ENCODE data around the gene RGL1.
"Not testable (repeated sequence)": the region's sequence is repeated elsewhere in the genome, so short reads cannot be mapped to it uniquely, and the experiment has no call there.

Gene RGL1

GRCh38 chr1:183785921-183786320 lies 19.0 kb upstream of the RGL1 start:
- not testable (repeated sequence) for DNase-seq (ENCODE audit: low read depth in 2 of 2)

- no peak for DNase-seq (ENCODE audit: low read depth in 2 of 2)
These were observed 17.2 kb upstream of the RGL1 start for GRCh38 chr1:183787704-183788103.

GRCh38 chr1:183791319-183791718 lies 13.6 kb upstream of the RGL1 start:
- no peak for DNase-seq (ENCODE audit: low read depth in 2 of 2)

GRCh38 chr1:183792300-183792699 lies 12.6 kb upstream of the RGL1 start:
- DNase-seq (ENCODE audit: low read depth in 2 of 2), result no peak

GRCh38 chr1:183794088-183794487 lies 10.8 kb upstream of the RGL1 start:
- no peak for DNase-seq (ENCODE audit: low read depth in 2 of 2)

- no peak for DNase-seq (ENCODE audit: low read depth in 2 of 2)
These were observed 4.5 kb upstream of the RGL1 start for GRCh38 chr1:183800449-183800848.

GRCh38 chr1:183801649-183802048 lies 3.3 kb upstream of the RGL1 start:
- no peak for DNase-seq (ENCODE audit: low read depth in 2 of 2)

GRCh38 chr1:183804387-183804786 lies 533 bp upstream of the RGL1 start:
- DNase-seq (ENCODE audit: low read depth in 2 of 2), result no peak

GRCh38 chr1:183806125-183806524 lies 1.2 kb downstream of the RGL1 start:
- DNase-seq (ENCODE audit: low read depth in 2 of 2), result no peak

GRCh38 chr1:183806675-183807074 lies 1.8 kb downstream of the RGL1 start:
- no peak for DNase-seq (ENCODE audit: low read depth in 2 of 2)

GRCh38 chr1:183807549-183808168 lies 2.7 kb downstream of the RGL1 start:
- no peak for DNase-seq (ENCODE audit: low read depth in 2 of 2)

- no peak for DNase-seq (ENCODE audit: low read depth in 2 of 2)
These were observed 3.5 kb downstream of the RGL1 start for GRCh38 chr1:183808296-183809027.

- DNase-seq (ENCODE audit: low read depth in 2 of 2), result no peak
These were observed 5.2 kb downstream of the RGL1 start for GRCh38 chr1:183810121-183810520.

GRCh38 chr1:183810756-183811544 lies 6.0 kb downstream of the RGL1 start:
- DNase-seq (ENCODE audit: low read depth in 2 of 2), result no peak

GRCh38 chr1:183812128-183812527 lies 7.2 kb downstream of the RGL1 start:
- no peak for DNase-seq (ENCODE audit: low read depth in 2 of 2)

- DNase-seq (ENCODE audit: low read depth in 2 of 2), result no peak
These were observed 8.0 kb downstream of the RGL1 start for GRCh38 chr1:183812686-183813569.

GRCh38 chr1:183814121-183814681 lies 9.3 kb downstream of the RGL1 start:
- no peak for DNase-seq (ENCODE audit: low read depth in 2 of 2)

- DNase-seq (ENCODE audit: low read depth in 2 of 2), result no peak
These were observed 11.2 kb downstream of the RGL1 start for GRCh38 chr1:183816110-183816509.

- DNase-seq (ENCODE audit: low read depth in 2 of 2), result no peak
These were observed 12.8 kb downstream of the RGL1 start for GRCh38 chr1:183817576-183818288.

GRCh38 chr1:183819059-183819458 lies 14.1 kb downstream of the RGL1 start:
- no peak for DNase-seq (ENCODE audit: low read depth in 2 of 2)

Data from stimulated activated CD8-positive, alpha-beta memory T cell treated with anti-CD3 and anti-CD28 coated beads, Interleukin-15, amount 100 ng/mL, for 4 hours (primary cell).